Astrocyte (in vitro differentiated cells and primary cell): Measurements from ENCODE around the gene RPP14. TPM values are rescaled to one million over a fixed set of nuclear protein-coding genes. Genes with fewer than 3 reads are reported as not detected.
A peak's percentile ranks its signal among the peaks of the same experiment; 100 is the strongest.

Experiments used
- DNase-seq: peaks from one replicate; pipeline ENCODE4 v3.0.0-alpha.2; 2010; ENCODE audit warnings: low read depth
- FAIRE-seq: peaks from 2 replicates; lab custom pipeline; 2011; peaks lifted over from hg19 to GRCh38; lab: Jason Lieb, UNC
- H2AFZ ChIP-seq: 2 replicates; pipeline ENCODE4 v1.6.0; 2012; ENCODE audit warnings: low read depth, low read length, inconsistent platforms
- H3K27ac ChIP-seq: 2 replicates; pipeline ENCODE4 v1.5.1; 2011; ENCODE audit warnings: low read depth, low read length, inconsistent platforms
- H3K27me3 ChIP-seq: 2 replicates; pipeline ENCODE4 v1.6.0; 2011; ENCODE audit warnings: low read length, inconsistent platforms; ENCODE audit not compliant: insufficient read depth
- H3K36me3 ChIP-seq: 2 replicates; pipeline ENCODE4 v1.5.1; 2011; ENCODE audit warnings: low read length, inconsistent platforms; ENCODE audit not compliant: insufficient read depth
- H3K4me1 ChIP-seq: 2 replicates; pipeline ENCODE4 v1.5.1; 2011; ENCODE audit warnings: low read length, inconsistent platforms; ENCODE audit not compliant: insufficient read depth
- H3K4me2 ChIP-seq: 2 replicates; pipeline ENCODE4 v1.6.0; 2012; ENCODE audit warnings: low read length, inconsistent platforms
- H3K4me3 ChIP-seq: 2 replicates; pipeline ENCODE4 v1.5.1; 2011; ENCODE audit warnings: low read depth, mild to moderate bottlenecking, low read length, inconsistent platforms; ENCODE audit not compliant: insufficient read depth
- H3K79me2 ChIP-seq: 2 replicates; pipeline ENCODE4 v1.6.0; 2012; ENCODE audit warnings: mild to moderate bottlenecking, low read length, inconsistent platforms; ENCODE audit not compliant: insufficient read depth
- H3K9ac ChIP-seq: 2 replicates; pipeline ENCODE4 v1.6.0; 2012; ENCODE audit warnings: mild to moderate bottlenecking, low read length, inconsistent platforms
- H3K9me3 ChIP-seq: 2 replicates; pipeline ENCODE4 v1.5.1; 2012; ENCODE audit warnings: low read depth, mild to moderate bottlenecking, low read length, inconsistent platforms; ENCODE audit not compliant: insufficient read depth
- H4K20me1 ChIP-seq: 2 replicates; pipeline ENCODE4 v1.6.0; 2012; ENCODE audit warnings: low read length, inconsistent platforms; ENCODE audit not compliant: insufficient read depth
- H3K27ac Mint-ChIP-seq: one replicate; pipeline ENCODE4 v1.8.0; 2021; ENCODE audit warnings: mild to moderate bottlenecking, mixed read lengths; ENCODE audit not compliant: unreplicated experiment
- H3K27me3 Mint-ChIP-seq: one replicate; pipeline ENCODE4 v1.8.0; 2021; ENCODE audit warnings: low read depth, mixed read lengths; ENCODE audit not compliant: unreplicated experiment
- H3K36me3 Mint-ChIP-seq: one replicate; pipeline ENCODE4 v1.8.0; 2021; ENCODE audit warnings: low read depth, mixed read lengths; ENCODE audit not compliant: unreplicated experiment
- H3K4me1 Mint-ChIP-seq: one replicate; pipeline ENCODE4 v1.8.0; 2021; ENCODE audit warnings: low read depth, mixed read lengths; ENCODE audit not compliant: unreplicated experiment
- H3K4me3 Mint-ChIP-seq: one replicate; pipeline ENCODE4 v1.8.0; 2021; ENCODE audit warnings: mild to moderate bottlenecking, moderate library complexity, mixed read lengths; ENCODE audit not compliant: unreplicated experiment
- H3K9me3 Mint-ChIP-seq: one replicate; pipeline ENCODE4 v1.8.0; 2021; ENCODE audit warnings: mild to moderate bottlenecking, mixed read lengths; ENCODE audit not compliant: unreplicated experiment
- EZH2 ChIP-seq: IDR thresholded peaks from 2 replicates; pipeline ENCODE4 v1.6.1; 2012; ENCODE audit warnings: mild to moderate bottlenecking, low read length, inconsistent platforms; ENCODE audit not compliant: insufficient read depth
- total RNA-seq: library from RNA; stranded (reverse); gene quantifications from 2 replicates; pipeline ENCODE4 v1.2.1, GENCODE V29; 2021
- TF ChIP-seq, protein P1 (sequence below): IDR thresholded peaks from 2 replicates; pipeline ENCODE4 v1.5.1; 2011; ENCODE audit warnings: low read depth, mild to moderate bottlenecking, inconsistent platforms, low read length, moderate library complexity; ENCODE audit not compliant: insufficient read depth

RPP14 gene
- total RNA-seq, 1 donor from 2014 or later = 22.2 TPM

DNA sequence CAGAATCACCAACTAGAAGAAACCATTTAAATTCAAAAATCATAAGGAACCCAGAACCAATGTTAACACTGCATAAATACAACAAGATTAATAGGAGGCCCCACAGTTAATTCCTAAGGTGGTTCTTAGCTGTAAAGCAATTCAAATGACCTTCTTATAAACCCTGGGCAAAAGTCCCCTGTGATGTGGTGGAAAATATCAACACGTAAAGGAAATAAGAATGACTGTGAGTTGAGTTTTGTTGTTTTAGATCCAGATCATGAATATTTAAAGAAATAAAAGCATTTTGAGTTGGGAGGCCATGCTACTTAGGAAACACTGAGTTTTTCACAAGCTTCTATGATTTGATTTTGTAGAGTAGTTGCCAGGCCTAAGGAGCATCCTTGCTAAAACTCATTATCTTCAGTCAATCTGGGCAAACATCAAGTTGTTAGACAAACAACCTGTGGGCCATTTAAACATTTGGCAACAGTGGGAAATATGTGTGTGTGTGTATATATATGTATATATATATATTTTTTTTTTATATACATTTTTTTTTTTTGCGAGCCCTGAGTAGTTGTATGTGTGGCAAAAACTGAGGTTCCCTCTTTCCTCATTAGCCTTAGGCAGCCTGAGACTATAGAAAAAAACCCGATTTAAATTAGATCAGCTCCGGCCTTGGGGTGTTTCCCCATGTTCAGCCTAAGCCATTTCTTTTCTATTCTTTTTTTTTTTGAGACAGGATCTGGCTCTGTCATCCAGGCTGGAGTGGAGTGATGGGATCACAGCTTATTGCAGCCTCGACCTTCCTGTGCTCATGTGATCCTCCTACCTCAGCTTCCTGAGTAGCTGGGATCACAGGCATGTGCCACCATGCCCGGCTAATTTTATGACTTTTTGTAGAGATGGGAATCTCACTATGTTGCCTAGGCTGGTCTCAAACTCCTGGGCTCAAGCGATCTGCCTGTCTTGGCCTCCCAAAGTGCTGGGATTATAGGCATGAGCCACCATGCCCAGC is 18.6 kb downstream of the RPP14 start:
- TF ChIP-seq, protein P1, sequence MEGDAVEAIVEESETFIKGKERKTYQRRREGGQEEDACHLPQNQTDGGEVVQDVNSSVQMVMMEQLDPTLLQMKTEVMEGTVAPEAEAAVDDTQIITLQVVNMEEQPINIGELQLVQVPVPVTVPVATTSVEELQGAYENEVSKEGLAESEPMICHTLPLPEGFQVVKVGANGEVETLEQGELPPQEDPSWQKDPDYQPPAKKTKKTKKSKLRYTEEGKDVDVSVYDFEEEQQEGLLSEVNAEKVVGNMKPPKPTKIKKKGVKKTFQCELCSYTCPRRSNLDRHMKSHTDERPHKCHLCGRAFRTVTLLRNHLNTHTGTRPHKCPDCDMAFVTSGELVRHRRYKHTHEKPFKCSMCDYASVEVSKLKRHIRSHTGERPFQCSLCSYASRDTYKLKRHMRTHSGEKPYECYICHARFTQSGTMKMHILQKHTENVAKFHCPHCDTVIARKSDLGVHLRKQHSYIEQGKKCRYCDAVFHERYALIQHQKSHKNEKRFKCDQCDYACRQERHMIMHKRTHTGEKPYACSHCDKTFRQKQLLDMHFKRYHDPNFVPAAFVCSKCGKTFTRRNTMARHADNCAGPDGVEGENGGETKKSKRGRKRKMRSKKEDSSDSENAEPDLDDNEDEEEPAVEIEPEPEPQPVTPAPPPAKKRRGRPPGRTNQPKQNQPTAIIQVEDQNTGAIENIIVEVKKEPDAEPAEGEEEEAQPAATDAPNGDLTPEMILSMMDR = no peak
- TF ChIP-seq EZH2 = no peak
- no peaks in the 10 kb centered on the region for H3K36me3 Mint-ChIP-seq
- no peak for FAIRE-seq

DNA sequence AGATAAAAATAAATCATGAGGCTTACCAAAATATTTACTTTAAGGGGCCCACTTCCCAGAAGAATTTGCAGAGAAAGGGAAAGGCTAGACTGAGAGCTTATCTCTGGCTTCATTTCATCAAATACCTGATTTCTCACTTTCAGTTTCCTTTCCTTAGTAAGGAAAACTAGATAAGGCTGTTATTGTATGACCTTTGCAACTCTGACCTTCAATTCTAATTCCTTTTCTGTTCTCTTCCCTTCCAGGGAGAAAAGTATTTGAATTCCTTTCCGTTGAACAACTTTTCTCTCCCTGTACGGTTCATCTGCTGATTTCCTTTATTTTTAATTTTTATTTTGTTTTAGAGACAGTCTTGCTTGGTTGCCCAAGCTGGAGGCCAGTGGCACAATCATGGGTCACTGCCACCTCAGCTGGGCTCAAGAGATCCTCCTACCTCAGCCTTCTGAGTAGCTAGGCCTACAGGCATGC is 19.5 kb downstream of the RPP14 start:
- H3K27ac ChIP-seq = no peak overlapping the region
- H3K27ac Mint-ChIP-seq = peak overlapping the region; percentile 47
- DNase-seq = no peak
- H3K9ac ChIP-seq = no peak overlapping the region
- FAIRE-seq = no peak
- no peaks in the 10 kb centered on the region for H3K36me3 ChIP-seq
- peaks cover 3% of the 10 kb centered on the region for H3K27me3 Mint-ChIP-seq
- no peaks in the 10 kb centered on the region for H3K9me3 Mint-ChIP-seq
- no peaks in the 10 kb centered on the region for H3K27me3 ChIP-seq
- peaks cover 11% of the 10 kb centered on the region for H3K4me1 ChIP-seq
- H3K4me3 ChIP-seq = no peak overlapping the region
- H2AFZ ChIP-seq = no peak overlapping the region
- H3K4me3 Mint-ChIP-seq = no peak overlapping the region
- TF ChIP-seq, protein P1 = no peak
- no peak for TF ChIP-seq EZH2
- peaks cover 12% of the 10 kb centered on the region for H4K20me1 ChIP-seq
- peaks cover 8% of the 10 kb centered on the region for H3K4me1 Mint-ChIP-seq
- H3K36me3 Mint-ChIP-seq = no peaks in the 10 kb centered on the region
- H3K79me2 ChIP-seq = no peaks in the 10 kb centered on the region
- H3K4me2 ChIP-seq = no peak overlapping the region
- H3K9me3 ChIP-seq = no peaks in the 10 kb centered on the region

More for the DNA sequence above, 18.6 kb downstream of the RPP14 start:
- H3K27me3 Mint-ChIP-seq = peaks cover 3% of the 10 kb centered on the region
- peaks cover 12% of the 10 kb centered on the region for H4K20me1 ChIP-seq
- H3K36me3 ChIP-seq = no peaks in the 10 kb centered on the region
- DNase-seq = peak; percentile 22
- no peak overlapping the region for H2AFZ ChIP-seq
- no peak overlapping the region for H3K27ac Mint-ChIP-seq
- H3K4me3 ChIP-seq = no peak overlapping the region
- H3K9me3 Mint-ChIP-seq = no peaks in the 10 kb centered on the region
- no peak overlapping the region for H3K4me2 ChIP-seq
- H3K4me3 Mint-ChIP-seq = no peak overlapping the region
- peaks cover 11% of the 10 kb centered on the region for H3K4me1 ChIP-seq
- H3K9me3 ChIP-seq = no peaks in the 10 kb centered on the region
- no peaks in the 10 kb centered on the region for H3K27me3 ChIP-seq
- H3K79me2 ChIP-seq = no peaks in the 10 kb centered on the region
- peaks cover 8% of the 10 kb centered on the region for H3K4me1 Mint-ChIP-seq
- H3K9ac ChIP-seq = no peak overlapping the region
- H3K27ac ChIP-seq = no peak overlapping the region
